CD4-positive, alpha-beta T cell (primary cell): ENCODE measurements around the gene CHIA. TPM values are rescaled to one million over a fixed set of nuclear protein-coding genes. Genes with fewer than 3 reads are reported as not detected.

Experiments
- ATAC-seq: fragments of 200-7000 bp; cut with Tn5 transposase; one replicate; pipeline ENCODE4 v1.10.0; 2022; ENCODE audit warnings: mild to moderate bottlenecking; ENCODE audit not compliant: poor library complexity
- CTCF ChIA-PET: fragments of 350-600 bp; sonication (Branson Sonifier 250); formaldehyde crosslinking; loops from one replicate; lab custom pipeline; 2021; ENCODE audit warnings: antibody characterized with exemption, inconsistent platforms; lab: Charles Lee
- POLR2A ChIA-PET: fragments of 350-600 bp; sonication (Branson Sonifier 250); formaldehyde crosslinking; loops from one replicate; lab custom pipeline; 2021; ENCODE audit warnings: antibody characterized with exemption, inconsistent platforms; lab: Charles Lee
- DNase-seq, 14 experiments: peaks; one replicate each; pipeline ENCODE4 v3.0.0-alpha.2; 2013 to 2020; ENCODE audit warnings: mixed read lengths in 2 of 14
- H3K27ac ChIP-seq, 2 donors: one replicate each; pipeline versions ENCODE4 v1.5.1 to v1.7.0; 2013; ENCODE audit warnings: low read length in 2 of 2, low read depth in 1 of 2, mild to moderate bottlenecking in 1 of 2
- H3K27me3 ChIP-seq, 2 experiments: 1 replicate in 1 of 2; 2 replicates in 1 of 2; pipeline versions ENCODE4 v1.6.1 to v1.7.0; 2013; ENCODE audit warnings: low read length in 2 of 2, control low read depth in 1 of 2, mild to moderate bottlenecking in 1 of 2, moderate library complexity in 1 of 2; ENCODE audit not compliant: insufficient read depth in 2 of 2, control insufficient read depth in 1 of 2
- H3K36me3 ChIP-seq: one replicate; pipeline ENCODE4 v1.6.1; 2013; ENCODE audit warnings: low read length, control low read depth; ENCODE audit not compliant: insufficient read depth
- H3K4me1 ChIP-seq: one replicate; pipeline ENCODE4 v1.6.1; 2013; ENCODE audit warnings: low read length, control low read depth; ENCODE audit not compliant: insufficient read depth
- H3K4me3 ChIP-seq: one replicate; pipeline ENCODE4 v1.5.1; 2013; ENCODE audit warnings: mild to moderate bottlenecking, low read length, moderate library complexity
- H3K9me3 ChIP-seq, 2 experiments: 1 replicate in 1 of 2; 2 replicates in 1 of 2; pipeline versions ENCODE4 v1.6.1 to v1.7.0; 2013; ENCODE audit warnings: low read length in 2 of 2, mild to moderate bottlenecking in 2 of 2, control low read depth in 1 of 2, moderate library complexity in 1 of 2; ENCODE audit not compliant: control insufficient read depth in 1 of 2, insufficient read depth in 1 of 2
- H3K27ac Mint-ChIP-seq: one replicate; pipeline ENCODE4 v1.8.0; 2020; ENCODE audit warnings: mixed read lengths
- H3K27me3 Mint-ChIP-seq: one replicate; pipeline ENCODE4 v1.8.0; 2021; ENCODE audit warnings: mixed read lengths
- H3K36me3 Mint-ChIP-seq: one replicate; pipeline ENCODE4 v1.8.0; 2021; ENCODE audit warnings: low read depth, mixed read lengths
- H3K4me1 Mint-ChIP-seq: one replicate; pipeline ENCODE4 v1.8.0; 2021; ENCODE audit warnings: low read depth, mixed read lengths
- H3K4me3 Mint-ChIP-seq: one replicate; pipeline ENCODE4 v1.8.0; 2020; ENCODE audit warnings: mild to moderate bottlenecking, mixed read lengths
- H3K9me3 Mint-ChIP-seq: one replicate; pipeline ENCODE4 v1.8.0; 2020; ENCODE audit warnings: mixed read lengths
- intact Hi-C, 2 experiments: fragments of 100-400 bp; cut with DNase I in 1 of 2; cut with micrococcal nuclease in 1 of 2; formaldehyde crosslinking; loops; one replicate each; pipeline versions ENCODE4 v1.15.1 to v1.9.0; 2023 to 2025; cut with DNase I, micrococcal nuclease
- total RNA-seq, 174 experiments: library from RNA in 2 of 174; stranded (reverse) in 2 of 174; gene quantifications; one replicate each; pipeline ENCODE4 v1.2.3 and lab custom pipeline; 2021 to 2026
- TF ChIP-seq, protein P1 (sequence below): fragments of 200-600 bp; IDR thresholded peaks from one replicate; pipeline ENCODE4 v1.8.0; 2022; ENCODE audit warnings: antibody characterized with exemption, mild to moderate bottlenecking

The CHIA gene
- total RNA-seq, 2 experiments from 2014 or later = not detected

DNA sequence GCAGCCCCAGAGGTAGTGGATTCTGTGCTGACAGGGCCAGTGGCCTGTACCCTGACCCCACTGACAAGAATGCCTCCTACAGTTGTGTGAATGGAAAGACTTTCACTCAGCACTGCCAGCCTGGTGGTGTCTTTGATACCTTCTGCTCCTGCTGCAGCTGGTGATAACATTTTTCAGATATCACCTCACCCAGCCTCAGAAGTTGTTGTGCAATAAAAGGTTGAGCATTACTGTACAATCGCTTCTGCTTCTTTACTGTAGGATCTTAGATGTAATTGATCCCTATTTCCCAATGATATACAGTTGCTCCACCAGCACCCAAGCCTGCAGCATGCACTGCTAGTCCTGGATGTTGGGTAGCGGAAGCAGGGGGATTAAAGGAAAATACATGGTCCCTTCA lies 4.8 kb upstream of the CHIA start:
- Histone ChIP-seq H3K9me3 (no peaks in the 10 kb centered on the region), H3K36me3 (no peaks in the 10 kb centered on the region), H3K4me1 (no peaks in the 10 kb centered on the region), H3K4me3 (no peak overlapping the region), H3K27ac (no peak overlapping the region), H3K27me3 (no peaks in the 10 kb centered on the region)
- TF ChIP-seq, protein P1, sequence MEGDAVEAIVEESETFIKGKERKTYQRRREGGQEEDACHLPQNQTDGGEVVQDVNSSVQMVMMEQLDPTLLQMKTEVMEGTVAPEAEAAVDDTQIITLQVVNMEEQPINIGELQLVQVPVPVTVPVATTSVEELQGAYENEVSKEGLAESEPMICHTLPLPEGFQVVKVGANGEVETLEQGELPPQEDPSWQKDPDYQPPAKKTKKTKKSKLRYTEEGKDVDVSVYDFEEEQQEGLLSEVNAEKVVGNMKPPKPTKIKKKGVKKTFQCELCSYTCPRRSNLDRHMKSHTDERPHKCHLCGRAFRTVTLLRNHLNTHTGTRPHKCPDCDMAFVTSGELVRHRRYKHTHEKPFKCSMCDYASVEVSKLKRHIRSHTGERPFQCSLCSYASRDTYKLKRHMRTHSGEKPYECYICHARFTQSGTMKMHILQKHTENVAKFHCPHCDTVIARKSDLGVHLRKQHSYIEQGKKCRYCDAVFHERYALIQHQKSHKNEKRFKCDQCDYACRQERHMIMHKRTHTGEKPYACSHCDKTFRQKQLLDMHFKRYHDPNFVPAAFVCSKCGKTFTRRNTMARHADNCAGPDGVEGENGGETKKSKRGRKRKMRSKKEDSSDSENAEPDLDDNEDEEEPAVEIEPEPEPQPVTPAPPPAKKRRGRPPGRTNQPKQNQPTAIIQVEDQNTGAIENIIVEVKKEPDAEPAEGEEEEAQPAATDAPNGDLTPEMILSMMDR = no peak
- no peak overlapping the region for H3K4me3 Mint-ChIP-seq
- ChIA-PET CTCF (no interaction called here), POLR2A (no interaction called here)
- no peak for DNase-seq
- no peaks in the 10 kb centered on the region for H3K4me1 Mint-ChIP-seq
- no peak for ATAC-seq
- H3K9me3 Mint-ChIP-seq = no peaks in the 10 kb centered on the region
- H3K36me3 Mint-ChIP-seq = no peaks in the 10 kb centered on the region
- H3K27ac Mint-ChIP-seq = no peak overlapping the region
- intact Hi-C loops = no loop called here
- no peaks in the 10 kb centered on the region for H3K27me3 Mint-ChIP-seq

DNA sequence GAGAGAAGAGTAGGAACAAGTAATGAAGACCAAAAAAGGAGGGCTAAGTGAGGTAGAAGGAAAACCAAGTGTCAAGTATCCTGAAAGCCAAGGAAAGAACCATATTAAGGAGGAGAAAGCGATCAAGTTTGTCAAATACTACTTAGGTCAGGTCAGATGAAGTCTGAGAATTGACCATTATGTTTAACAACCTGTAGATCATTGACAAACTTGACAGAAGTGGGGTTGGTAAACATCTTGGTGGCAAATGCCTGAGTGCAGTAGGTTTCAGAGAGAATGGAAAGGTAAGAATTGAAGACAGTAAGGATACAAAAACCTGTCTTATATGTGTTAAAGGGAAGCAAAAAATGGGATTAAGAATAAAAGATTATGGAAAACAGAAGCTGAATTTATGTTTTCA lies 3.7 kb upstream of the CHIA start:
- H3K9me3 ChIP-seq = no peaks in the 10 kb centered on the region
- H3K4me3 ChIP-seq = no peak overlapping the region
- Mint-ChIP-seq H3K27me3 (no peaks in the 10 kb centered on the region), H3K4me3 (no peak overlapping the region), H3K4me1 (no peaks in the 10 kb centered on the region), H3K9me3 (no peaks in the 10 kb centered on the region), H3K27ac (no peak overlapping the region), H3K36me3 (no peaks in the 10 kb centered on the region)
- intact Hi-C loops = no loop called here
- POLR2A ChIA-PET = interaction anchor here (0.8 kb wide), 1 partner anchor 499 kb away, joined by 3 read pairs; no protein-coding TSS in a partner anchor
- no peak overlapping the region for H3K27ac ChIP-seq
- CTCF ChIA-PET = interaction anchor here (0.7 kb wide), 1 partner anchor 1770 kb away, joined by 4 read pairs; no protein-coding TSS in a partner anchor
- no peaks in the 10 kb centered on the region for H3K4me1 ChIP-seq
- ATAC-seq (no peak), DNase-seq (no peak)
- no peaks in the 10 kb centered on the region for H3K27me3 ChIP-seq
- TF ChIP-seq, protein P1 = no peak
- H3K36me3 ChIP-seq = no peaks in the 10 kb centered on the region

DNA sequence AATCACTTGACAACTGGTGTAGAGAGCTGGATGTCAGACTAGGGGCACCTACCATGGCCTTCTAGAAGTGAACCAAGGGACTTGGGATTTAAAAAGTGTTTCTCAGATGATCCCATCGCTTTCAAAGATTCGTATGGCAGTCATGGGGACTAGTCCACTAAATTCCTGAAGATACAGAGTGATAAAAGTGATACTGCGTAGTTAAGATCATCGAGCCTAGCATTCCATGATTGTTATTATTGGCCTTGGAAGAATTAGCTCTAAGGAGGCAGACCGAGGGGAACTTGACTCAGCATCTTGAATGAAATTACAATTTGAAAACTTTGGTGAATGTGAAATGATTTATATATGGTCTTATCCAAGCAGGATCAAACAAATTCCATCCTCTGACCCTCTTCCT lies 1.3 kb upstream of the CHIA start:
- H3K4me3 ChIP-seq = no peak overlapping the region
- H3K9me3 Mint-ChIP-seq = no peaks in the 10 kb centered on the region
- peaks cover 6% of the 10 kb centered on the region for H3K4me1 Mint-ChIP-seq
- ATAC-seq = no peak
- H3K4me3 Mint-ChIP-seq = no peak overlapping the region
- CTCF ChIA-PET = no interaction called here
- no peaks in the 10 kb centered on the region for H3K27me3 ChIP-seq
- no peak overlapping the region for H3K27ac Mint-ChIP-seq
- DNase-seq = no peak
- no peaks in the 10 kb centered on the region for H3K4me1 ChIP-seq
- no peaks in the 10 kb centered on the region for H3K36me3 Mint-ChIP-seq
- POLR2A ChIA-PET = no interaction called here
- no peaks in the 10 kb centered on the region for H3K27me3 Mint-ChIP-seq
- no peaks in the 10 kb centered on the region for H3K9me3 ChIP-seq
- TF ChIP-seq, protein P1 = no peak
- no peak overlapping the region for H3K27ac ChIP-seq
- no peaks in the 10 kb centered on the region for H3K36me3 ChIP-seq
- intact Hi-C loops = no loop called here
